OCI-LY3 (cell line): Measurements from ENCODE around the gene IZUMO1.
"Not testable (repeated sequence)": the region's sequence is repeated elsewhere in the genome, so short reads cannot be mapped to it uniquely, and the experiment has no call there.

Source experiments
- H2AFZ ChIP-seq: fragments of 200-600, 300-600 bp; shearing (Covaris generic); 2 replicates; pipeline ENCODE4 v1.6.0; 2014; ENCODE audit warnings: antibody characterized with exemption, low read depth, low read length
- H3K27ac ChIP-seq: fragments of 200-600, 300-600 bp; sonication (generic); 2 replicates; pipeline ENCODE4 v1.5.1; 2014; ENCODE audit warnings: mild to moderate bottlenecking, low read length, moderate library complexity, mixed read lengths
- H3K27me3 ChIP-seq: fragments of 200-600, 300-600 bp; sonication (generic); 2 replicates; pipeline ENCODE4 v1.6.1; 2014; ENCODE audit warnings: low read depth, low read length, mixed read lengths
- H3K36me3 ChIP-seq: fragments of 200-600, 300-600 bp; sonication (generic); replicated peaks from 2 replicates; pipeline ENCODE3; 2014; ENCODE audit warnings: low read depth, low read length, mixed read lengths
- H3K4me1 ChIP-seq: fragments of 300-600, 200-600 bp; sonication (generic); 2 replicates; pipeline ENCODE4 v1.6.1; 2014; ENCODE audit warnings: low read length, mixed read lengths
- H3K4me2 ChIP-seq: fragments of 200-600, 300-600 bp; sonication (generic); 2 replicates; pipeline ENCODE4 v1.6.1; 2014; ENCODE audit warnings: low read length, mixed read lengths
- H3K4me3 ChIP-seq: fragments of 300-600, 200-600 bp; sonication (generic); 2 replicates; pipeline ENCODE4 v1.5.1; 2014; ENCODE audit warnings: antibody characterized with exemption, mild to moderate bottlenecking, low read length, moderate library complexity
- H3K79me2 ChIP-seq: fragments of 300-600, 200-600 bp; shearing (Covaris generic); 2 replicates; pipeline ENCODE4 v1.6.1; 2014; ENCODE audit warnings: mild to moderate bottlenecking, low read length, mixed read lengths
- H3K9ac ChIP-seq: fragments of 300-600, 200-600 bp; shearing (Covaris generic); 2 replicates; pipeline ENCODE4 v1.6.0; 2014; ENCODE audit warnings: mild to moderate bottlenecking, low read length, moderate library complexity
- H3K9me3 ChIP-seq: fragments of 200-600, 300-600 bp; shearing (Covaris generic); 2 replicates; pipeline ENCODE4 v1.6.1; 2014; ENCODE audit warnings: low read length, mixed read lengths; ENCODE audit not compliant: insufficient read depth
- H4K20me1 ChIP-seq: fragments of 200-600, 300-600 bp; sonication (generic); 2 replicates; pipeline ENCODE4 v1.6.1; 2016; ENCODE audit warnings: low read length, mixed read lengths; ENCODE audit not compliant: insufficient read depth
- EZH2phosphoT487 ChIP-seq: fragments of 200-600 bp; shearing (Covaris generic); IDR thresholded peaks from 2 replicates; pipeline ENCODE4 v1.6.1; 2018; ENCODE audit warnings: antibody characterized with exemption, mixed run types, low read depth
- TF ChIP-seq, protein P1 (sequence below): fragments of 200-600, 300-600 bp; sonication (generic); IDR thresholded peaks from 2 replicates; pipeline ENCODE4 v1.5.1; 2014; ENCODE audit warnings: antibody characterized with exemption, low read length, low read depth

Gene IZUMO1

DNA sequence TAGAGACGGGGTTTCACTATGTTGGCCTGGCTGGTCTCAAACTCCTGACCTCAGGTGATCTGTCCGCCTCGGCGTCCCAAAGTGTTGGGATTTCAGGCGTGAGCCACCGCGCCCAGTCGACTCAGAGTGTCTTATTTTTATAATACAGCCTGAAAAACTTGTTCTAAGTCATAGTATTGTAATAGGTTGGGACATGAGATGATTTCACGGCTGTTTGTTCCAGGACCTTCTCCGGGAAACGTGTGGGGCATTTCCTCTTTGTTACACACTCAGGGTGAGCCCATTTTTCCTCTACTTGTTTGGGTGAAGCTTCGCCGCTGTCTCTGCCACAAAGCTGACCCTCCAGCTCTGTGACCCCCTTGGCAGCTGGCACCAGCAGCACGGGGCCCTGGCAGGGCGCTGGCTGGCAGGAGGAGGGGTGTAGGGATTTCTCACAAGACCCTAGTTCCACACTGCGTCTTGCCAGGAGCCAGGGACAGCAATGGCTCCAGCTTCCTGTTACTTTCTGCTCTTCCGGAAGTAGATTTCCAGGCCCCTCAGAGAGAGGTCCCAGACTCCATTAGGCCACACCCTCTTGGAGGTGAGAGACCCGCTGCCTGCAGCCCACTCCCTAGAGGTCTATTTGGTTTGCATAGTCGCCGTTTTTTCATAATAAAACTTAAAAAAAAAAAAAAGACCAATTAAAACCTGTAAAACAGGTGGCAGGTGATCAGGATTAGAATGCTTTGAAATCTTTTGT is 24.2 kb upstream of the IZUMO1 start:
- H3K9ac ChIP-seq = no peak overlapping the region
- peaks cover 21% of the 10 kb centered on the region for H3K27me3 ChIP-seq
- H3K4me2 ChIP-seq = no peak overlapping the region
- TF ChIP-seq, protein P1, sequence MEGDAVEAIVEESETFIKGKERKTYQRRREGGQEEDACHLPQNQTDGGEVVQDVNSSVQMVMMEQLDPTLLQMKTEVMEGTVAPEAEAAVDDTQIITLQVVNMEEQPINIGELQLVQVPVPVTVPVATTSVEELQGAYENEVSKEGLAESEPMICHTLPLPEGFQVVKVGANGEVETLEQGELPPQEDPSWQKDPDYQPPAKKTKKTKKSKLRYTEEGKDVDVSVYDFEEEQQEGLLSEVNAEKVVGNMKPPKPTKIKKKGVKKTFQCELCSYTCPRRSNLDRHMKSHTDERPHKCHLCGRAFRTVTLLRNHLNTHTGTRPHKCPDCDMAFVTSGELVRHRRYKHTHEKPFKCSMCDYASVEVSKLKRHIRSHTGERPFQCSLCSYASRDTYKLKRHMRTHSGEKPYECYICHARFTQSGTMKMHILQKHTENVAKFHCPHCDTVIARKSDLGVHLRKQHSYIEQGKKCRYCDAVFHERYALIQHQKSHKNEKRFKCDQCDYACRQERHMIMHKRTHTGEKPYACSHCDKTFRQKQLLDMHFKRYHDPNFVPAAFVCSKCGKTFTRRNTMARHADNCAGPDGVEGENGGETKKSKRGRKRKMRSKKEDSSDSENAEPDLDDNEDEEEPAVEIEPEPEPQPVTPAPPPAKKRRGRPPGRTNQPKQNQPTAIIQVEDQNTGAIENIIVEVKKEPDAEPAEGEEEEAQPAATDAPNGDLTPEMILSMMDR = no peak
- TF ChIP-seq EZH2phosphoT487 = no peak
- H3K27ac ChIP-seq = no peak overlapping the region
- H3K79me2 ChIP-seq = no peaks in the 10 kb centered on the region
- H4K20me1 ChIP-seq = no peaks in the 10 kb centered on the region
- H2AFZ ChIP-seq = no peak overlapping the region
- no peak overlapping the region for H3K4me3 ChIP-seq
- H3K36me3 ChIP-seq = no peaks in the 10 kb centered on the region
- peaks cover 6% of the 10 kb centered on the region; the same call in 1 of the 2 replicates for H3K4me1 ChIP-seq
- no peaks in the 10 kb centered on the region for H3K9me3 ChIP-seq

DNA sequence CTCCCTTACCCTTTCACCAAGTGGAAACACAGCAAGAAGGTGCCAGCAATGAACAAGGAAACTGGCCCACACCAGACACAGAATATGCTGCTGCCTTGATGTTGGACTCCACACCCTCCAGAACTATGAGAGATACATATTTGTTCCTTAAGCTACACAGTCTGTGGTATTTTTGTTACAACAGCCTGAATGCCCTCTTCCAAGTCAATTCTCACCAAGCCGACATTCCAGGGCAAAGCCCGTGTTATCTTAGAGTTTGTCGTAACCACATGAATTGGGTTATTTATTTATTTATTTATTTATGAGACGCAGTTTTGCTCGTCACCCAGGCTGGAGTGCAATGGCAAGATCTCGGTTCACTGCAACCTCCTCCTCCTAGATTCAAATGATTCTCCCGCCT is 23.6 kb upstream of the IZUMO1 start:
- no peak overlapping the region for H2AFZ ChIP-seq

DNA sequence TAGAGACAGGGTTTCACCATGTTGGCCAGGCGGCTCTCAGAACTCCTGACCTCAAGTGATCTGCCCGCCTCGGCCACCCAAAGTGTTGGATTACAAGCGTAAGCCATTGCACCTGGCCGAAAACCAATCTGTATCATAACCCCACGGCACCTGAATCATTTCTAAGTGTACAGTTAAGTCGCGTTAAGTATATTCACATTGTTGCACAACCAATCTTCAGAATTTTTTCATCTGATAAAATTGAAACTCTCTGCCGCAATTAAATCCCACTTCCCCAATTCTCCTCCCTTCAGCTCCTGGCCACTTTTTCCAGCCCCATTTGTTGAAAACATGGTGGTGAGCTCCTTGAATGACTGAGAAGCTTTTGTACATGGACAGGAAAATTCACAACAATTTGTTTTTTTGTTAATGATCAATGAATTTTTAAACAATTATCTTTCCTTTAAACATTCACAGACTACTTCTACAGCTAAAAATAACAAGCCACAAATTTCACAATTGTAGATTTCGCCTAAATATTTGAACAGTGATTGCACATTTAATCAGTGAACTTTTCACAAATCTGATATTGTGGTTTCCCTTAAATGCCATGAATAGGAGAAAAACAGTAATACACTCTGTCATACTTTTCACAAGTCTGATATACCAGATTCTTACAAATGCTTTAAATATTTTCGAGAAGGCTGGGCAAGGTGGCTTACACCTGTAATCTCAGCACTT is 22.4 kb upstream of the IZUMO1 start:
- no peak overlapping the region for H2AFZ ChIP-seq
- no peak overlapping the region for H3K4me3 ChIP-seq
- peaks cover 6% of the 10 kb centered on the region; the same call in 1 of the 2 replicates for H3K4me1 ChIP-seq
- H3K27me3 ChIP-seq = peaks cover 21% of the 10 kb centered on the region
- H3K27ac ChIP-seq = no peak overlapping the region
- no peaks in the 10 kb centered on the region for H3K36me3 ChIP-seq
- no peaks in the 10 kb centered on the region for H3K79me2 ChIP-seq
- H4K20me1 ChIP-seq = no peaks in the 10 kb centered on the region
- TF ChIP-seq EZH2phosphoT487 = no peak
- TF ChIP-seq, protein P1 = no peak
- H3K9me3 ChIP-seq = no peaks in the 10 kb centered on the region
- H3K4me2 ChIP-seq = no peak overlapping the region
- H3K9ac ChIP-seq = no peak overlapping the region

More for the DNA sequence above, 23.6 kb upstream of the IZUMO1 start:
- Histone ChIP-seq H3K4me2 (no peak overlapping the region), H3K9ac (no peak overlapping the region), H3K27ac (no peak overlapping the region), H3K4me3 (no peak overlapping the region), H4K20me1 (no peaks in the 10 kb centered on the region), H3K4me1 (peaks cover 6% of the 10 kb centered on the region; the same call in 1 of the 2 replicates), H3K9me3 (no peaks in the 10 kb centered on the region), H3K36me3 (no peaks in the 10 kb centered on the region), H3K27me3 (peaks cover 21% of the 10 kb centered on the region), H3K79me2 (no peaks in the 10 kb centered on the region)
- TF ChIP-seq EZH2phosphoT487 = no peak
- TF ChIP-seq, protein P1 = no peak

DNA sequence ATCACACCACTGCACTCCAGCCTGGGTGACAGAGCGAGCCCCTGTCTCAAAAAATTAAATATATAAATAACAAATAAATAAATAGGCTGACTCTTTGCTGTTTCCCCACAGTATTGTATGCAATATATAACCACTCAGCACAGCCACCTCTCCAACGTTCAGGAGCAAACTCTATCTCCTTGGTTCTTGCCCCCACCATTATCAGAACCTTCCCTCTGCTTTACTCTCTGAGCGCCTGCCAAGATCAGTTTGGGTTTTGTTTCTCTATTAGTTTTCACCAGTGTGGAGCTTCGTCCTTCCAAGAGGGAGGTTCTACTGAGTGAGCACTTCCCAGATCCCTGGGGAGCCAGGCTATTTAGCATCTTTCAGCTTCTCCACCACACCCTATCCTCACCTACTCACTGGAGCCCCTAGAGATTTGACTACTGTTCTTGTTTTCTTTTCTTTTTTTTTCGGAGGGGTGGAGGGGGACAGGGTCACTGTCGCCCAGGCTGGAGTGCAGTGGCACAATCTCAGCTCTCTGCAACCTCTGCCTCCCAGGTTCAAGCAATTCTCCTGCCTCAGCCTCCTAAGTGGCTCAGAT is 21.6 kb upstream of the IZUMO1 start:
- not testable (repeated sequence) for H3K4me2 ChIP-seq, H3K27ac ChIP-seq, H3K9me3 ChIP-seq, H3K79me2 ChIP-seq, H3K36me3 ChIP-seq, H3K4me3 ChIP-seq, H4K20me1 ChIP-seq, H3K9ac ChIP-seq, H3K4me1 ChIP-seq, H2AFZ ChIP-seq
- peaks cover 21% of the 10 kb centered on the region for H3K27me3 ChIP-seq

DNA sequence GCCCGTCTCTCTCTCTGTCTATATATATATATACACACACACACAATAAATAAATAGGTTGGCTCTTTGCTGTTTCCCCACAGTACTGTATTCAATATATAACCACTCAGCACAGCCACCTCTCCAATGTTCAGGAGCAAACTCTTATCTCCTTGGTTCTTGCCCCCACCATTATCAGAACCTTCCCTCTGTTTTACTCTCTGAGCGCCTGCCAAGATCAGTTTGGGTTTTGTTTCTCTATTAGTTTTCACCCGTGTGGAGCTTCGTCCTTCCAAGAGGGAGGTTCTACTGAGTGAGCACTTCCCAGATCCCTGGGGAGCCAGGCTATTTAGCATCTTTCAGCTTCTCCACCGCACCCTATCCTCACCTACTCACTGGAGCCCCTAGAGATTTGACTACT is 19.1 kb upstream of the IZUMO1 start:
- peaks cover 19% of the 10 kb centered on the region for H3K27me3 ChIP-seq
- H3K9me3 ChIP-seq, H2AFZ ChIP-seq, H3K4me2 ChIP-seq, H4K20me1 ChIP-seq, H3K79me2 ChIP-seq, H3K27ac ChIP-seq, H3K4me1 ChIP-seq, H3K4me3 ChIP-seq, H3K9ac ChIP-seq, H3K36me3 ChIP-seq: not testable (repeated sequence)
